Measurements from ENCODE around the gene IL22RA1. TPM values are rescaled to one million over a fixed set of nuclear protein-coding genes. Genes with fewer than 3 reads are reported as not detected.

The IL22RA1 gene
- total and polyA plus RNA-seq, 10 of the 15 experiments (the other 5 are each of a cell fraction or from before 2014, with no cell fraction given), result not detected

DNA sequence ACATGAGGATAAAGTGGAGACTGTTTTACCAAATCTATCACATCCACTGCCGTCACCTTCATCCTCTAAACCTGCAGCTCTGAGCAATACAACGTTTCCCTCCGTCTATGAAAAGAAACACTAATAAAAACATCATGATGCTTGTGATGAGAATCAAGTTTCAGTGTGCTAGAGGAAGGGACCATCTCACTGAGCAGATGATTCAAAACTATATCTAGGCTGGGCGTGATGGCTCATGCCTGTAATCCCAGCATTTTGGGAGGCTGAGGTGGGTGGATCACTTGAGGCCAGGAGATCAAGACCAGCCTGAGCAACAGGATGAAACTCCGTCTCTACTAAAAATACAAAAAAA is 16.3 kb downstream of the IL22RA1 start:
- no peaks in the 10 kb centered on the region for H3K36me3 ChIP-seq (ENCODE audit: control insufficient read depth in 2 of 2, insufficient read depth in 2 of 2, low read length in 1 of 2)
- no peaks in the 10 kb centered on the region; a peak in 2 of 4 replicates for H3K27me3 ChIP-seq (replicated peaks in 1 of 2; ENCODE audit: control insufficient read depth in 2 of 2, insufficient read depth in 2 of 2, low read length in 1 of 2)
- BruUV-seq (replicated peaks), result no TSS peak
- H3K27ac ChIP-seq (ENCODE audit: control insufficient read depth, insufficient read depth), result no peak overlapping the region
- CTCF ChIA-PET, result interaction anchor here (0.6 kb wide), 1 partner anchor 634 kb away, joined by 3 read pairs; no protein-coding TSS in a partner anchor
- POLR2A ChIA-PET, result no interaction called here
- intact Hi-C loops (cut with micrococcal nuclease; ENCODE audit: unreplicated experiment) (no loop called here), in situ Hi-C loops (cut with MboI) (loop anchor here (5.0 kb wide), 1 partner anchor 51 kb away; no protein-coding TSS in a partner anchor)
- H3K9me3 ChIP-seq (replicated peaks; ENCODE audit: control insufficient read depth, insufficient read depth, low read length), result peaks cover 5% of the 10 kb centered on the region; the same call in 2 of the 3 replicates
- RAD21 ChIA-PET (ENCODE audit: unreplicated experiment), result no interaction called here
- no peak overlapping the region for H2AFZ ChIP-seq (ENCODE audit: control insufficient read depth, low read depth, low read length)
- TF ChIP-seq KLF5 (IDR thresholded peaks at IDR 0.05; ENCODE audit: partially characterized antibody) (no peak), ZZZ3 (IDR thresholded peaks at IDR 0.05; ENCODE audit: control insufficient read depth, insufficient read length, low read depth) (no peak), SIN3A (IDR thresholded peaks at IDR 0.05; ENCODE audit: low read depth, low read length) (no peak), HCFC1 (IDR thresholded peaks at IDR 0.05; ENCODE audit: low read length) (no peak), RB1 (IDR thresholded peaks at IDR 0.05; ENCODE audit: borderline replicate concordance) (no peak)
- DNase-seq (ENCODE audit: low read depth, low spot score) (no peak), ATAC-seq (no peak), FAIRE-seq (no peak)
- H3K4me3 ChIP-seq, result no peak overlapping the region
- no peaks in the 10 kb centered on the region for H4K20me1 ChIP-seq (ENCODE audit: control insufficient read depth, insufficient read depth)
- no peak overlapping the region for H3K9ac ChIP-seq (ENCODE audit: control insufficient read depth, insufficient read depth, low read length)
- no peak overlapping the region for H3K4me2 ChIP-seq (ENCODE audit: control insufficient read depth, insufficient read depth)
- H3K79me2 ChIP-seq (ENCODE audit: control insufficient read depth, insufficient read depth, low read length), result no peaks in the 10 kb centered on the region
- no peaks in the 10 kb centered on the region; the same call in 1 of the 2 replicates for H3K4me1 ChIP-seq (ENCODE audit: control insufficient read depth, insufficient read depth, low read length)
- WGBS (ENCODE audit: insufficient coverage, insufficient replicate concordance, low lambda C conversion rate, missing lambda C conversion rate), result 18% methylated on average over 4 of the region's 5 CpGs
- SMC1A ChIA-PET (ENCODE audit: uncharacterized antibody, unreplicated experiment), result no interaction called here

DNA sequence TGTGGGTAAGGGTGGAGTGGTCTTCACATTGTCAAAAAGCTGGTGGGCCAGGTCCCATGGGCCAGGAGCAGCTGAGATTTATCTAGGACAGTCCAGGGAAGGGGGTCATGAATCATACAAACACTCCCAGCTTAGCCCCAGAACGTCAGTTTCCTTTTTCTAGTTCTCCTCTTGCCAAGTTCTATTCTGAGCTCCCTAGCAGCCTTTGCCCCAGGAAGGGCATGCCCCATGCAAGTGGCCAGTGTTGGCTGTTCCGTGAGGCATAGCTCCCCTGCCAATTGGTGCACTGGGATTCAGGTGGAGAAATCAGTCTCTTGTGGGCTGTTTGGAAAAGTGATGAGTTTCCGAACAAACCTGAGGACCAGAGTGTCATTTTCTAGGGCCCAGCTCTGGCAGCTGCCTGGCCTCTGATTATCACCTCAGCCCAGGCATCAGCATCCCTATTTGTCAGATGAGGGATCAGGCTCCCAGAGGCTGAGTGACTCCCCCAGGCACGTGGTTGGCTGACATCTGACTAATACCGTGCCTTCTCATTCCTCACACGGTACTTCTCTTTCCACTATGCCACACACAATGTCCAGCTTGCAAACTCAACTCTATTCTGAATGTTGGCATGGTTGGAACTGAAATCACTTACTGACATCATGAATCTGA is 16.8 kb downstream of the IL22RA1 start:
- ChIA-PET RAD21 (ENCODE audit: unreplicated experiment) (no interaction called here), CTCF (interaction anchor here (0.5 to 1.4 kb wide), 2 partner anchors 73 to 406 kb away, joined by 4 read pairs; no protein-coding TSS in a partner anchor)
- no peak for TF ChIP-seq MYB (IDR thresholded peaks at IDR 0.05; ENCODE audit: borderline replicate concordance, low read depth, low read length)
- TF ChIP-seq, protein P1, sequence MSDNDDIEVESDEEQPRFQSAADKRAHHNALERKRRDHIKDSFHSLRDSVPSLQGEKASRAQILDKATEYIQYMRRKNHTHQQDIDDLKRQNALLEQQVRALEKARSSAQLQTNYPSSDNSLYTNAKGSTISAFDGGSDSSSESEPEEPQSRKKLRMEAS (IDR thresholded peaks at IDR 0.05; ENCODE audit: low read depth, low read length), result no peak
- TF ChIP-seq, protein P2, sequence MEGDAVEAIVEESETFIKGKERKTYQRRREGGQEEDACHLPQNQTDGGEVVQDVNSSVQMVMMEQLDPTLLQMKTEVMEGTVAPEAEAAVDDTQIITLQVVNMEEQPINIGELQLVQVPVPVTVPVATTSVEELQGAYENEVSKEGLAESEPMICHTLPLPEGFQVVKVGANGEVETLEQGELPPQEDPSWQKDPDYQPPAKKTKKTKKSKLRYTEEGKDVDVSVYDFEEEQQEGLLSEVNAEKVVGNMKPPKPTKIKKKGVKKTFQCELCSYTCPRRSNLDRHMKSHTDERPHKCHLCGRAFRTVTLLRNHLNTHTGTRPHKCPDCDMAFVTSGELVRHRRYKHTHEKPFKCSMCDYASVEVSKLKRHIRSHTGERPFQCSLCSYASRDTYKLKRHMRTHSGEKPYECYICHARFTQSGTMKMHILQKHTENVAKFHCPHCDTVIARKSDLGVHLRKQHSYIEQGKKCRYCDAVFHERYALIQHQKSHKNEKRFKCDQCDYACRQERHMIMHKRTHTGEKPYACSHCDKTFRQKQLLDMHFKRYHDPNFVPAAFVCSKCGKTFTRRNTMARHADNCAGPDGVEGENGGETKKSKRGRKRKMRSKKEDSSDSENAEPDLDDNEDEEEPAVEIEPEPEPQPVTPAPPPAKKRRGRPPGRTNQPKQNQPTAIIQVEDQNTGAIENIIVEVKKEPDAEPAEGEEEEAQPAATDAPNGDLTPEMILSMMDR (IDR thresholded peaks at IDR 0.05 in 2 of 3, conservative IDR thresholded peaks at IDR 0.05 in 1 of 3; ENCODE audit: control insufficient read depth in 2 of 3, extremely low read depth in 1 of 3, insufficient read depth in 1 of 3, low read depth in 3 of 3, low read length in 3 of 3), result no peak
- TF ChIP-seq, protein P3, sequence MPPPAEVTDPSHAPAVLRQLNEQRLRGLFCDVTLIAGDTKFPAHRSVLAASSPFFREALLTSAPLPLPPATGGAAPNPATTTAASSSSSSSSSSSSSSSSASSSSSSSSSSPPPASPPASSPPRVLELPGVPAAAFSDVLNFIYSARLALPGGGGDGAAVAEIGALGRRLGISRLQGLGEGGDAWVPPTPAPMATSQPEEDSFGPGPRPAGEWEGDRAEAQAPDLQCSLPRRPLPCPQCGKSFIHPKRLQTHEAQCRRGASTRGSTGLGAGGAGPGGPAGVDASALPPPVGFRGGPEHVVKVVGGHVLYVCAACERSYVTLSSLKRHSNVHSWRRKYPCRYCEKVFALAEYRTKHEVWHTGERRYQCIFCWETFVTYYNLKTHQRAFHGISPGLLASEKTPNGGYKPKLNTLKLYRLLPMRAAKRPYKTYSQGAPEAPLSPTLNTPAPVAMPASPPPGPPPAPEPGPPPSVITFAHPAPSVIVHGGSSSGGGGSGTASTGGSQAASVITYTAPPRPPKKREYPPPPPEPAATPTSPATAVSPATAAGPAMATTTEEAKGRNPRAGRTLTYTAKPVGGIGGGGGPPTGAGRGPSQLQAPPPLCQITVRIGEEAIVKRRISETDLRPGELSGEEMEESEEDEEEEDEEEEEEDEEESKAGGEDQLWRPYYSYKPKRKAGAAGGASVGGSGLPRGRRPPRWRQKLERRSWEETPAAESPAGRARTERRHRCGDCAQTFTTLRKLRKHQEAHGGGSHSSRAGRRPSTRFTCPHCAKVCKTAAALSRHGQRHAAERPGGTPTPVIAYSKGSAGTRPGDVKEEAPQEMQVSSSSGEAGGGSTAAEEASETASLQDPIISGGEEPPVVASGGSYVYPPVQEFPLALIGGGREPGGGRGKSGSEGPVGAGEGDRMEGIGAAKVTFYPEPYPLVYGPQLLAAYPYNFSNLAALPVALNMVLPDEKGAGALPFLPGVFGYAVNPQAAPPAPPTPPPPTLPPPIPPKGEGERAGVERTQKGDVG (CRISPR knock-in tag; IDR thresholded peaks at IDR 0.05), result no peak
- no peak for TF ChIP-seq FOXK2 (IDR thresholded peaks at IDR 0.05)

More for the DNA sequence above, 16.8 kb downstream of the IL22RA1 start:
- WGBS (ENCODE audit: insufficient coverage, insufficient replicate concordance, low lambda C conversion rate, missing lambda C conversion rate), result 15% methylated on average over 6 of the region's 6 CpGs
- DNase-seq (ENCODE audit: low read depth, low spot score) (no peak), ATAC-seq (no peak), FAIRE-seq (no peak)
- no peak overlapping the region for H3K9ac ChIP-seq (ENCODE audit: control insufficient read depth, insufficient read depth, low read length)
- H3K9me3 ChIP-seq (replicated peaks; ENCODE audit: control insufficient read depth, insufficient read depth, low read length), result peaks cover 5% of the 10 kb centered on the region; the same call in 2 of the 3 replicates
- no TSS peak for BruUV-seq (replicated peaks)
- intact Hi-C loops (cut with micrococcal nuclease; ENCODE audit: unreplicated experiment) (no loop called here), in situ Hi-C loops (cut with MboI) (loop anchor here (5.0 kb wide), 1 partner anchor 51 kb away; no protein-coding TSS in a partner anchor)
- H2AFZ ChIP-seq (ENCODE audit: control insufficient read depth, low read depth, low read length), result no peak overlapping the region
- H3K36me3 ChIP-seq (ENCODE audit: control insufficient read depth in 2 of 2, insufficient read depth in 2 of 2, low read length in 1 of 2), result no peaks in the 10 kb centered on the region
- H3K4me1 ChIP-seq (ENCODE audit: control insufficient read depth, insufficient read depth, low read length), result no peaks in the 10 kb centered on the region; the same call in 1 of the 2 replicates
- H3K4me3 ChIP-seq, result no peak overlapping the region
- H3K4me2 ChIP-seq (ENCODE audit: control insufficient read depth, insufficient read depth), result no peak overlapping the region
- no peaks in the 10 kb centered on the region for H3K79me2 ChIP-seq (ENCODE audit: control insufficient read depth, insufficient read depth, low read length)
- no peaks in the 10 kb centered on the region for H4K20me1 ChIP-seq (ENCODE audit: control insufficient read depth, insufficient read depth)
- SMC1A ChIA-PET (ENCODE audit: uncharacterized antibody, unreplicated experiment), result no interaction called here
- no peaks in the 10 kb centered on the region; a peak in 2 of 4 replicates for H3K27me3 ChIP-seq (replicated peaks in 1 of 2; ENCODE audit: control insufficient read depth in 2 of 2, insufficient read depth in 2 of 2, low read length in 1 of 2)
- no peak overlapping the region for H3K27ac ChIP-seq (ENCODE audit: control insufficient read depth, insufficient read depth)
- POLR2A ChIA-PET, result no interaction called here
